ENCODE results near the gene NUPR1.

The NUPR1 gene

GRCh38 chr16:28563218-28563617 is 24.4 kb upstream of the NUPR1 start:
- H3K27ac ChIP-seq = no peak overlapping the region
- TF ChIP-seq CTCF (conservative IDR thresholded peaks at IDR 0.05) (no peak), ZFX (IDR thresholded peaks at IDR 0.05) (no peak)

- no peak overlapping the region for H3K27ac ChIP-seq
- TF ChIP-seq ZFX (IDR thresholded peaks at IDR 0.05) = no peak
- no peak for TF ChIP-seq CTCF (conservative IDR thresholded peaks at IDR 0.05)
Observed at GRCh38 chr16:28562199-28562598, 23.4 kb upstream of the NUPR1 start.

- no peak overlapping the region for H3K27ac ChIP-seq
- TF ChIP-seq CTCF (conservative IDR thresholded peaks at IDR 0.05) (no peak), ZFX (IDR thresholded peaks at IDR 0.05) (no peak)
Observed at GRCh38 chr16:28561557-28562187, 22.9 kb upstream of the NUPR1 start.

- TF ChIP-seq CTCF (conservative IDR thresholded peaks at IDR 0.05) (no peak), ZFX (IDR thresholded peaks at IDR 0.05) (no peak)
- no peak overlapping the region for H3K27ac ChIP-seq
Observed at GRCh38 chr16:28558456-28558855, 19.7 kb upstream of the NUPR1 start.

GRCh38 chr16:28556914-28557320 is 18.1 kb upstream of the NUPR1 start:
- TF ChIP-seq CTCF (conservative IDR thresholded peaks at IDR 0.05) (no peak), ZFX (IDR thresholded peaks at IDR 0.05) (no peak)
- H3K27ac ChIP-seq = no peak overlapping the region

- TF ChIP-seq CTCF (conservative IDR thresholded peaks at IDR 0.05) = no peak
- TF ChIP-seq ZFX (IDR thresholded peaks at IDR 0.05) = no peak
- no peak overlapping the region for H3K27ac ChIP-seq
Observed at GRCh38 chr16:28555561-28555960, 16.8 kb upstream of the NUPR1 start.

- H3K27ac ChIP-seq = peak overlapping the region; percentile 86; the same call in 1 of the 2 replicates
Observed at GRCh38 chr16:28554634-28555423, 16.1 kb upstream of the NUPR1 start.

More at GRCh38 chr16:28554634-28555423, 16.1 kb upstream of the NUPR1 start:
- no peak for TF ChIP-seq ZFX (IDR thresholded peaks at IDR 0.05)
